ENCODE measurements around the gene ZNF639. TPM values are rescaled to one million over a fixed set of nuclear protein-coding genes. Genes with fewer than 3 reads are reported as not detected.
A peak's percentile ranks its signal among the peaks of the same experiment; 100 is the strongest.

ZNF639 gene
- total and polyA plus RNA-seq, 9 of the 15 experiments (the other 6 are each of a cell fraction or from before 2014, with no cell fraction given), result 17.6 to 88.1 (median 53.7) TPM

GRCh38 chr3:179323197-179324110, 623 bp downstream of the ZNF639 start (continued):
- TF ChIP-seq MGA (IDR thresholded peaks at IDR 0.05), result peak; percentile 49; the same call in 1 of the 2 replicates
- TF ChIP-seq NFATC3 (IDR thresholded peaks at IDR 0.05), result no peak
- no peak for TF ChIP-seq THAP7 (CRISPR knock-in tag; IDR thresholded peaks at IDR 0.05)
- peak; percentile 88 for TF ChIP-seq BRD4 (IDR thresholded peaks at IDR 0.05)
- TF ChIP-seq SLC30A9 (CRISPR knock-in tag; IDR thresholded peaks at IDR 0.05), result no peak
- peak in 2 of 3 experiments; percentile 24 to 27; a peak in 2 of 6 replicates for TF ChIP-seq CTCF (IDR thresholded peaks at IDR 0.05 in 2 of 3, conservative IDR thresholded peaks at IDR 0.05 in 1 of 3; ENCODE audit: insufficient read depth in 2 of 3, low read depth in 1 of 3, low read length in 3 of 3)
- TF ChIP-seq MCM7 (IDR thresholded peaks at IDR 0.05), result no peak
- no peak for TF ChIP-seq KLF1 (tag; IDR thresholded peaks at IDR 0.05)
- no peak for TF ChIP-seq ETV5 (CRISPR knock-in tag; IDR thresholded peaks at IDR 0.05; ENCODE audit: low read depth)
- TF ChIP-seq BRF2 (IDR thresholded peaks at IDR 0.05; ENCODE audit: borderline replicate concordance, insufficient read depth, insufficient read length), result no peak
- TF ChIP-seq SRF (CRISPR knock-in tag; IDR thresholded peaks at IDR 0.05), result no peak

Data from K562 (cell line).